NB4 (cell line): ENCODE data around the gene ASIC3.

Source experiments
- CTCF ChIP-seq: IDR thresholded peaks from one replicate; pipeline ENCODE4 v1.5.1; 2012; ENCODE audit warnings: low read depth, low read length
- MAX ChIP-seq: IDR thresholded peaks from 2 replicates; pipeline ENCODE4 v1.6.1; 2011; ENCODE audit warnings: low read depth, low read length
- MYC ChIP-seq: IDR thresholded peaks from 2 replicates; pipeline ENCODE4 v1.6.1; 2011; ENCODE audit warnings: low read depth, low read length
- POLR2A ChIP-seq: IDR thresholded peaks from 2 replicates; pipeline ENCODE4 v1.6.1; 2011; ENCODE audit warnings: mild to moderate bottlenecking; ENCODE audit not compliant: insufficient read length; ENCODE audit errors: extremely low read depth

- TF ChIP-seq CTCF (no peak), POLR2A (no peak), MAX (no peak), MYC (no peak)
Observed at GRCh38 chr7:151010037-151010306, 38.4 kb upstream of the ASIC3 start.
